HG03039 (cell line): ENCODE results near the gene ANKIB1.
"Not testable (repeated sequence)": the region's sequence is repeated elsewhere in the genome, so short reads cannot be mapped to it uniquely, and the experiment has no call there.

ENCODE experiments used
- ATAC-seq: cut with Tn5 transposase; IDR thresholded peaks from one replicate; pipeline ENCODE4 v1.9.1; 2021; ENCODE audit warnings: mild to moderate bottlenecking, moderate library complexity; ENCODE audit not compliant: unreplicated experiment

Gene ANKIB1

DNA sequence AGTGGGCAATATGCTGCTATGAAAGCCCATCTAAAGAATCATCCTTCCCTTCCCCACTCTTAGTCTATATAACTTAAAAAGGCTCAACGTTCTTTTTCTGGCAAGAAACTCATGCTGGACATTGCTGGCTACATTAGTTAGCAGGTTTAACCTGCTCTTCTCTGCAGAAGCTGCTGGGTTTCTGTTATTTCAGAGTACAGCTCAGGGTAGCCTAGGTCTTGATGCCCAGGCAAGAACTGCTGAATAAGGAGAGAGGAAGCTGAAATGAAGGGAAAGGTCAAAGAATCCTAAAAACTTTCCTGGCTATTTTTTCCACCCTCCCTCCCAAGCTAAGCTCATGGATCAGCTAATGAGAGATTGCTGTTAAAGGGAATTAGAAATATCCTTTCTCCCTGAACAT is 79.4 kb downstream of the ANKIB1 start:
- no peak for ATAC-seq

GRCh38 chr7:92325858-92326257 is 80.1 kb downstream of the ANKIB1 start:
- no peak for ATAC-seq

- no peak for ATAC-seq
Observed at GRCh38 chr7:92330835-92331438, 85.2 kb downstream of the ANKIB1 start.

DNA sequence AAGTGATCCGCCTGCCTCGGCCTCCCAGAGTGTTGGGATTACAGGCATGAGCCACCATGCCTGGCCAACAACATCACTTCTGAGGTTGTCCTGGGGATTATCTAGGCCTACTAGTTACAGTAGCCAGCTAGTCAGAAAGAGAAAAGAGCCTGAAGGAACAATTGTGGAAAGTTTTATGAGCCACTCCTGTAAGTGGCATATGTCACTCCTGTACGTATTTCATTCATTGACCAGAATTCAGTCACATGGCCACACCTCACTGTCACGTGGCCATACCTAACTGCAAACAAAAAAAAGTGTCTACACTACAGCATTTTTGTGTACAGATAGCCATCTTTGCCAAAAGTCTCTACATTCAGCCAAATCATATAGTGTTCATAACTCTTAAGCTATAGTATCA is 85.7 kb downstream of the ANKIB1 start:
- no peak for ATAC-seq

- no peak for ATAC-seq
Observed at GRCh38 chr7:92332782-92333181, 87.0 kb downstream of the ANKIB1 start.

DNA sequence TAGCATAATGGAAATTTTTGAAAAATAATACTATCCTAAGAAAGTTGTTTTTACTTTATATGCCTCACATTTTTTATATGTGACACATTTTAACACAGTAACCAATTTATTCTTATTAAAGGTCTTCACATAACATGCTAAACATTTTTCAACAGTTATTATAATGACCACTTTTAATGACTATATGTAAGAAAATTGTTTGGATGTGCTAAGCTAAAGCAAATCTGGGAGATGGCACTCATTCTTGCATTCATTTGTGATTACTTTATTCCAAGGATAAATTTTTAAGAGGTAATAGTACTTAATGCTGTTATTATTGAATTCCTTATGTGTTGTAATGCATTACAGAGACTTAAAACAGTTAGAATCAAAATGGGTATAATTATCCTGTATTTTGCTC is 88.1 kb downstream of the ANKIB1 start:
- ATAC-seq = no peak

GRCh38 chr7:92335574-92335973 is 89.8 kb downstream of the ANKIB1 start:
- ATAC-seq = no peak

- ATAC-seq = no peak
Observed at GRCh38 chr7:92336662-92337340, 91.0 kb downstream of the ANKIB1 start.

DNA sequence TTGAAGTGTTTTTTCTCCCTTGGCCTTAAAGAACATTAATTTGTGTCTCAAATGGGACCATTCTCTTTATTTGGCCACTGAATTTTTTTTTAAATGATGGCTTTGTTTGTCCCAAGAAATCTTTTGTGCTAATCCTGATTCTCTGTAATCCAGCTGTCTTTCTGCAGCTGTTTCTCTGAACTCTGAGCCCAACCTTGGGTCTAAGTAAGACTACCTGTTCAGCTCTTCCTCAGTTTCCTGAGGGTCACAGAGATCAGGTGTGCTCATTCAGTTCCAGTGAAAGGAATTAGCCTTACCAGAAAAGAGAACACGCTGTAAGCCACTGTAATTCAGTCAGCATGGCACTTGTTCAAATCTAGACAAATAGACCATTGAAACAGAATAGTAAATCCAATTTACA is 94.2 kb downstream of the ANKIB1 start:
- no peak for ATAC-seq

GRCh38 chr7:92343714-92344113 is 97.9 kb downstream of the ANKIB1 start:
- ATAC-seq = no peak

GRCh38 chr7:92352009-92352408 is 106.2 kb downstream of the ANKIB1 start:
- ATAC-seq = no peak

GRCh38 chr7:92354214-92354613 is 108.4 kb downstream of the ANKIB1 start:
- ATAC-seq = no peak

DNA sequence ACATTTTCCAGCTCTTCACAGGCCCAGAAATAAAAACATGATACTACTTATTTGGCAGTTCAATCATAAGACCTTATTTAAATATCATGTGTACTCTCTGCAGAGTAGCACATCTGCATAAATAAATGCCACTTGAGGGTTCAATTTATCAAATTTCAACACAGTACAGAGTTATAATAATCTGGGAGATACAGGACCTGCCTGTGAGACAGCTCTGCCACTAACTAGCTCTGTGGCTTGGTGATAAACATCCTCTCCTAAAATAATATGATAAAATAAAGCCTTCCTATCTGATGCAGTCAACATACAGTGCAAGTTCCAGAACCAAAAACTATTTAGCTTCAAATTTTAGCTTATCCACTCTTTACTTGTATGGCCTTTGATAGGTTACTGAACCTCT is 110.6 kb downstream of the ANKIB1 start:
- ATAC-seq = no peak

GRCh38 chr7:92357260-92357659 is 111.5 kb downstream of the ANKIB1 start:
- ATAC-seq = no peak

DNA sequence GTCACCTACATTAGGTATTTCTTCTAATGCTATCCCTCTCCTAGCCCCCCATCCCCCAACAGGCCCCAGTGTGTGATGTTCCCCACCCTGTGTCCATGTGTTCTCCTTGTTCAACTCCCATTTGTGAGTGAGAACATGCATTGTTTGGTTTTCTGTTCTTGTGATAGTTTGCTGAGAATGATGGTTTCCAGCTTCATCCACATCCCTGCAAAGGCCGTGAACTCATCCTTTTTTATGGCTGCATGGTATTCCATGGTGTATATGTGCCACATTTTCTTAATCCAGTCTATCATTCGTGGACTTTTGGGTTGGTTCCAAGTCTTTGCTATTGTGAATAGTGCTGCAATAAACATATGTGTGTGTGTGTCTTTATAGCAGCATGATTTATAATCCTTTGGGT is 113.4 kb downstream of the ANKIB1 start:
- ATAC-seq = not testable (repeated sequence)

DNA sequence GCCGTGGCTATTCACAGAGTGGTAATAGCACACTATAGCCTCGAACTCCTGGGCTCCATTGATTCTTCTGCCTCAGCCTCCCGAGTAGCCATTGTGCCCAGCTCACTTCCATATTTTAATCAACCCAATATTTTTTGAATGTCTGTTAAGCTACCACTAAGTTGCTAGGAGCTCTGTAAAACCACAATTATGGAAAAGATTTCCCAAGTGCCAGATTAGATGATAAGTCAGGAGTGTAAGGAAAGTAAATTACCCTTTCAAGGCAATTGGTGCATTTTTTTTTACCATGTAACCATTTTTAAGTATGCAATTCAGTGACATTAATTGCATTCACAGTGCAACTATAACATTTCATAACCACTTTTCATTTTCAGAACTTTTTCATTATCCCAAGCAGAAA is 114.0 kb downstream of the ANKIB1 start:
- no peak for ATAC-seq

GRCh38 chr7:92360387-92360786 is 114.6 kb downstream of the ANKIB1 start:
- ATAC-seq = no peak

DNA sequence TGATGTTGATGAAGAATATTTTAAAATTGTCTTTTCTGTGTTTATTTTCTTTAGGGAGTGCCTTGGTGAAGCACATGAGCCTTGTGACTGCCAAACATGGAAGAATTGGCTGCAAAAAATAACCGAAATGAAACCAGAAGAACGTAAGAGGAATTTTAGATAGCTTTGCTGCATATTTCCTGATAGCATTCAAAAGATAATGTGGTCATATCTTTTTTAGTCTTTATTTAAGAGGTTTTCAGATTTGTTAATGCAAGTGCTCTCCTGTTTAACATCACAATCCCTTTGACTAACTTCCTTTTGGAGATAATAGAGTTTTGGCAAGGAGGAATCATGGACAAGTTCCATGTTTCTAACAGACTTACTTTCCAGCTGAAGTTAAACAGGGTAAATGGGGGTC is 116.4 kb downstream of the ANKIB1 start:
- ATAC-seq = no peak

DNA sequence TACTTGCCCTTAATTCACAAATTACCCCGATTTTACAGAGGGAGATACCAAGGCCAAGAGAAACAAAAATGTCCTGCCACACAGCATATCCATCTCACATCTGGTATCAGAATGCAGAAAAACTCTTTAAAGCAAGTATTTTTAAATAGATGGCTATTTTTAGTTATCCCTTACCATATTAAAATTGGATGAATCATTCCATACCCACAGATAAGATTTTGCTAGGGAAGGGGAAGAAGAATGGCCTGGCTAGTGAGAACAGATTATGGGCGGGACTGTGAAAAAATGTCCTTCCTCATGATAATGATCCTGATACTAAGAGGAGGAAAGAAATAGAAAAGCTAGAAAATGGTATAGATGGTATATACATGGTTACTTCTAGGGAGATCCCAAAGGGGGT is 121.0 kb downstream of the ANKIB1 start:
- ATAC-seq = no peak

DNA sequence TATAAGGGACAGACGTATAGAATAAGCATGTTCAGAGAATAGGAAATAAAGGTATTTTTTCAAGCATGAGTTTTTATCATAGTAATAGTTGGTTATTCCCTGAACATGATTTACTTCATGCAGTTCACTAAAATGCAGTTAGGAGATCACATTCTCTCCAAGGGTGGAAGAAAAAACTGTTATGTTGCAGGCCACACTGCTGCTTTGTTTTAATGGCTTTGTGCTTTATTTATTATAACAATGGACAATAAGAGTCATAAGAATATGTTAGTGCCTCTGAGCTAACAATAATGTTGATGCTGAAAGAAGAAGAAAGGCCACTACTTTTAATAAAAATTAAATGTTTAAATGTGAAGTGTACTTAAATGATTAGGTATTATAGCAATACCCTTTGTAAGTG is 123.0 kb downstream of the ANKIB1 start:
- no peak for ATAC-seq

- no peak for ATAC-seq
Observed at GRCh38 chr7:92375013-92375412, 129.2 kb downstream of the ANKIB1 start.

DNA sequence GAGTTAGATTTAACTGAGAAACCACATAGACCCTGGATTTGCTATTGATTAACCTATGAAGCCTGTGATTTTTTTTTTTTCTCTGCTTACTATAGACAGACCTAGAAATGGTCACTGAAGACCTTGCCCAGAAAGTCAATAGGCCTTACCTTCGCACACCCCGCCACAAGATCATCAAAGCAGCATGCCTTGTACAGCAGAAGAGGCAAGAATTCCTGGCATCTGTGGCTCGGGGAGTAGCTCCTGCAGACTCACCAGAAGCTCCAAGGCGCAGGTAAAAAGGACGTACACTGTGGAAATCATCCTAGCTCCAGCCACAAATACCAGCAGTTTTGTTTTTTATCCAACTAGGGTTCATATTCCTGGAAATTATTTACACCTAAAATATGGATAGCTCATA is 145.3 kb downstream of the ANKIB1 start:
- ATAC-seq = no peak

DNA sequence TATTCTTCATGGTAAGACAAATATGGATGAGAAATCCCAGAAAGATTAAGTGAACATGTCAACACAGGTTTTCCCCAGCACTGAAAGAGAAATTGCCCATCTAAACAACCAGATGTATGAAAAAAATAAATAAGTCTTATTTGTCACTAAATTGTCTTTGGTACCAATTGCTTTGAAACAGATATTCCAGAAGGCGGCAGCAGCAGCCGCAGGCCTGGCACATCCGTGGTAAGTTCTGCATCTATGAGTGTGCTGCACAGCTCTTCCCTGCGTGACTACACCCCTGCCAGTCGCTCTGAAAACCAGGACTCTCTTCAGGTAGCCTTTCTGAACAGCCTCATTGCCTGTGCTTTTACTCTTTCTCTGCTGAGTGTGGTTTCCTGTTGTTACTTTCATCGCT is 151.8 kb downstream of the ANKIB1 start:
- no peak for ATAC-seq
